GM18519 (cell line): Measurements from ENCODE around the gene RAB25.
"Not testable (repeated sequence)": the region's sequence is repeated elsewhere in the genome, so short reads cannot be mapped to it uniquely, and the experiment has no call there.

Experiments used
- ATAC-seq: cut with Tn5 transposase; IDR thresholded peaks from one replicate; pipeline ENCODE4 v1.9.1; 2021; ENCODE audit warnings: mild to moderate bottlenecking, moderate library complexity; ENCODE audit not compliant: unreplicated experiment, low FRiP score

The RAB25 gene

DNA sequence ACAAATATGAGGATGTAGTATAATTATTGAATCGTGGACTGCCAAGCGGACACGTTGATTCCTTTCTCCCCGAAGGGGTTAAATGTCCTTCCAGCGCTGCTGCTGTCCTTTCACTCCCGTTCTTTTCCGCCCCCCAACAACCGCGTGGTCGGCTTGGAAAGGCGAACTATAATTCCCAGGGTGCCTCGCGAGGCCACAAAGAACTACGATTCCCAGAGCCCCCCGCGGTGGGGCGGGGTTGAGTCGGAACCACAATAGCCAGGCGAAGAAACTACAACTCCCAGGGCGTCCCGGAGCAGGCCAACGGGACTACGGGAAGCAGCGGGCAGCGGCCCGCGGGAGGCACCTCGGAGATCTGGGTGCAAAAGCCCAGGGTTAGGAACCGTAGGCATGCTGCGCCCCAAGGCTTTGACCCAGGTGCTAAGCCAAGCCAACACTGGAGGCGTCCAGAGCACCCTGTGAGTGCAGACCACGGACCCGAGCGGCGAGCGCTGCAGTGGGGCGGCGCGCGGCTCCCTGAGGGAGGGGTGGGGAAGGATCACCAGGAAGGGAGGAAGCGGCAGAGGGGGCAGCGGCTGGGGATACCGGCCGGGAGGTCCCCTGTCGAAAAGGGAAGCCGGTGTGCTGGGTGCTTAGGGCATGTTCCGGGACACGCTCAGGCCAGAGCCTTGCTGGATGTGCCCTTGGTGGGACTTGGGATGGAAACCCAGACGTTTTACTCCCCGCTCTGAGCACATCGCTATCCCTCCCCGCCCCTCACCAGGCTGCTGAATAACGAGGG, 6.3 kb upstream of the RAB25 start, which contains the start of gene LAMTOR2:
Gene LAMTOR2 (plus strand): TSS at position 283 of the 781 bp plus-strand sequence. CDS start 108 bp downstream, at position 391.
- peak; percentile 67 for ATAC-seq

DNA sequence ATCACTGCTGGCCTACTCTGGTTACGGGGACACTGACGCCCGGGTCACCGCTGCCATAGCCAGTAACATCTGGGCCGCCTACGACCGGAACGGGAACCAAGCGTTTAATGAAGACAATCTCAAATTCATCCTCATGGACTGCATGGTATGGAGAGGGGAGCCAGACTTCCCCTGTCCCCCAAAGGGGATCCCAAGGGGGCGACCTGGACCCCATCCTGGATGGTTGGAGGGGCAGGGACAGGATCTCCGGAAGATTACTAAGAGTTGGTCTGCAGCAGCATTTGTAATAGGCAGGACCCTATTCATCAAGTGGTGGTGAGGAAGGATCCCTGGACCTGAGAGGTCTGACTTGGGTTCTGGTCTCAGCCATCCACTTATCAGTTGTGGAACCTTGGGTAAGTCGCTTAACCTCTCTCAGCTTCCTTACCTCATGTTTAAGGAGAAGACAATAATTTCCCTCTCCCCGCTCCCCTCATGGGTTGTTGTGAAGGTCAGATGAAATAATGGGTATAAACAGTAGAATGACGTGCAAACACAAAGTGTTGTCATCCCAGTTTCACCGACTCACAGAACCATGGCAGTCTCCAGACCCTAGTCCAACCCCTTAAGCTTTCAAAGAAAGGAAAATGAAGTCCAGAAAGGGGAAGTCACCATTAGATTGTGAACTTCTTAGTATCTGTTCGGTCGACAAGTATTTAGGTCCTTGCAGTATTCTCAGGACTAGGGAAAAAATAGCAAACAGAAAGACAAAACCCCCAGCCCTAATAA, 5.5 kb upstream of the RAB25 start:
- ATAC-seq = no peak

DNA sequence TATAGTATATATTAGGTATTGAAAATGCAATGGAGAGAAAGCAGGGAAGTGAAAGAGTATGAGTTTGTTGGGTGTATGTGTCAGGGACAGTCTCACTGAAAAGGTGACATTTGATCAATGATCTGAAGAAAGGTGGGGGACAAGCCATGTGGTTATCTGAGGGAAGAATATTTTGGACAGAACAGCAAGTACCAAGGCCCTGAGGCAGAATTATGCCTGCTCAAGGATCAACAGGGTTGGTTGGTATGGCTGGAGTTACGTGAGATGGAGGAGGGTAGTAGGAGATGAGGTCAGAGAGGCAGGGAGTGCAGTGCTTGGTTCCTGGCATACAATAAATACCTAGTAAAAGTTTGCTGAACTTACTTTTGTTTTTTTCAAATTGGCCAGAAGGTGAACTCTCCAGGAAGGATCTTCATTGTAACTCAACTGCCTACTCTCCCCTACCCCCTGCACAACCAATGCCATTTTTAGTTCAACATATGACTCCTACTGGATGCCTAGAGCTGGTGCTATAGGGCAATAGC, 4.6 kb upstream of the RAB25 start:
- ATAC-seq = no peak

DNA sequence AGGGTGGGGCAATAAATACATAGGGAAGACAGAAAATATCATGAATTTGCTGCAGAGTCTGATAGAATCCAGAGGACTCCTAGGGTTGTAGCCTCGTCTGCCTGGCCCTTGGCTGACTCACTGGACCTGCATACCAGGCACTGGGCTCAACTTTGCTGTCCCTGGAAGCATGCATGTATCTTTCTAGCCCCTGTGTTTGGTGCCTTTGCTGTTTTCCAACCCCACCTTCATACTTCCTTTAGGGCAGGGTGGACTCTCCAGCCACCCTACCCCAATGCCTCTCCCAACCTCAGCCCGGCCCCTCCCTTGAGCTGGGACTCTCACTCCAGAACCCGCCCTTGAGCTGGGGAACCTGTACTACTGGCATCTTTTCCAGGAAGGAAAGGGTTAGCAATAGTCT, 1.2 kb downstream of the RAB25 start:
- ATAC-seq = no peak

DNA sequence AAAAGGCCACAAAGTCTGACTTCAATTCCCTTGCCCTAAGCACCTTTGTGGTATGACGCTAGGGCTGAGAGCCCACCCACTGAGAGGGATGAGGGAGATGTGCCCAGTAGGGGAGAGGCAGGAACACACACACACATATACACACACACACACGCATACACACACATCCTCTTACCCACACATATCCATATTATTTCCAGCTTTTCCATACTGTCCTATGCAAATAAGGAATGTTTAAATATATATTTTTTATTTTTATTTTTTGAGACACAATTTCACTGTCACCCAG, 3.0 kb downstream of the RAB25 start:
- ATAC-seq = no peak

GRCh38 chr1:156064615-156065014, 3.7 kb downstream of the RAB25 start:
- no peak for ATAC-seq

GRCh38 chr1:156065212-156065611, 4.3 kb downstream of the RAB25 start:
- no peak for ATAC-seq

DNA sequence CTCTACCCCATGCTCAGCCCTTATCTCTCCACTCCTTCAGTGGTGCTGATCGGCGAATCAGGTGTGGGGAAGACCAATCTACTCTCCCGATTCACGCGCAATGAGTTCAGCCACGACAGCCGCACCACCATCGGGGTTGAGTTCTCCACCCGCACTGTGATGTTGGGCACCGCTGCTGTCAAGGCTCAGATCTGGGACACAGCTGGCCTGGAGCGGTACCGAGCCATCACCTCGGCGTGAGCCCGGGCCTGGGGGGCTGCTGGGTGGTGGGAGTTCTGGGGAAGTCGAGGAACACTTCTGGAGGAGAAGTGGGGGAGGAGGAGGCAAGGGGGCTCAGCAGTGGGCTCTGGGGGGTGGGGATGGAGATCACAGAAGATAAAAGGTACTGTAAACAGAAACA, 4.9 kb downstream of the RAB25 start:
- ATAC-seq = no peak

DNA sequence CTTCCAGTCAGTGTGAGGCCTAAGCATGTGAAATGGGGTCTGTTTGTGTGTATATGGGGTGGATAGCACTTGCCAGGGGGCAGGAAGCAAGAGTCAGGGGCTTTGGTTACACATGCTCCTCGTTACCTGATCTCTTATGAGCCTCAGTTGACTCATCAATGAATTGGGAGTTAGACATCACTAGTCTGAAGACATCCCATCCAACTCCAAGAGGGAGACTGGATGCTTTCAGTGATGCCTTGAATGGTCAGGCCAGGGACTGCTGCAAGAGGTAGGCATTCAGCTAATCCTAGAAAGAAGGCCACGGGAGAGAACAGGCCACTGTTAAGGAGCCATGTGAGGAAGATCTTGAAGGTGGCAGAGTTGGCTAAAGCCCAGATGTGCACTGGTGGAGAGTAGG, 6.3 kb downstream of the RAB25 start:
- ATAC-seq = no peak

DNA sequence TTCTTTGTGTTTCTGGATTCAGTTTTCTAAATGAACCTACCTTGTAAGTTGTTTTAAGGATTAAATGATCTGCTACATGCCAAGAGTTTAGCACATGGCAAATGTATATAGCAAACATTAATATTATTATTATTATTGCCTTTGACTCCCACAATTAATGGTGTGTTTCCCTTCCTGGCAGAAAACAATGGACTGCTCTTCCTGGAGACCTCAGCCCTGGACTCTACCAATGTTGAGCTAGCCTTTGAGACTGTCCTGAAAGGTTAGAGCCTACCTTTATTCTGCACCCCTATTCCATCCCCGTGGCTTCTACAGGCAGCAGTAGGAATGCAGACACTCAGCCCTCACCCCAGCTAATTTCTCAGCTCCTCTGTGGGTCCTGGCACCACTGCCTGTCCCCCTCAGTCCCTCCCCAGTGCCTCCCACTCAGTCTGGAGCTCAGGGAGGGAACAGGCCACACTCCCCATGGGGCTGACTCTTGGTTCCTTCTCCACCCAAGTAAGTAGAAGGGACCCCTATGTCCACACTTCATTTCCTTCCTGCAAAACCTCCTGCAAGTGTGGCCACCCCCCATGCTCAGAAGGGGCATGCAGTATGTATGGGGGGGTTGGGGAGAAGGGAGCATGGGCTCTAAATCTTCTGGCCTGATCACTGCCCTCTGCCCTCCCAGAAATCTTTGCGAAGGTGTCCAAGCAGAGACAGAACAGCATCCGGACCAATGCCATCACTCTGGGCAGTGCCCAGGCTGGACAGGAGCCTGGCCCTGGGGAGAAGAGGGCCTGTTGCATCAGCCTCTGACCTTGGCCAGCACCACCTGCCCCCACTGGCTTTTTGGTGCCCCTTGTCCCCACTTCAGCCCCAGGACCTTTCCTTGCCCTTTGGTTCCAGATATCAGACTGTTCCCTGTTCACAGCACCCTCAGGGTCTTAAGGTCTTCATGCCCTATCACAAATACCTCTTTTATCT, 8.8 kb downstream of the RAB25 start:
- no peak for ATAC-seq

DNA sequence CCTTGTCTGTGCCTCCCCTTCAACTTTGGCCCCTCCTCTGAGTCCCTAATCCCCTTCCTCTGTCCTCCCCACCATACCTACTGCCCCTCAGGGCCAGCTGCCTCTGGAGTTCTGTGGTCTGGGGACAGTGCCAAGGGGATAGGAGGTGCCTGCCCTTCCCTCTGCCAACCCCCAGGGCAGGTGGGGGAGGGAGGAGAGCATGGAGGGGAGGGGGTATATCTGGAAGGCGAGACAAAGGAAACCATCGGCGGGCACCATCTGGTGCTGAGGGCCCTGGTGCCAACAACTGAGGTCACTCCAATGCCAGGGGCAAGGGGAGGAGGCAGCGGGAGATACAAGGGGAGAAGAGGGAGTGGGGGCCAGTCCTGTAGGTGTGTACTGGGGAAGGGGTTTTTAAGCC, 9.6 kb downstream of the RAB25 start:
- no peak for ATAC-seq

DNA sequence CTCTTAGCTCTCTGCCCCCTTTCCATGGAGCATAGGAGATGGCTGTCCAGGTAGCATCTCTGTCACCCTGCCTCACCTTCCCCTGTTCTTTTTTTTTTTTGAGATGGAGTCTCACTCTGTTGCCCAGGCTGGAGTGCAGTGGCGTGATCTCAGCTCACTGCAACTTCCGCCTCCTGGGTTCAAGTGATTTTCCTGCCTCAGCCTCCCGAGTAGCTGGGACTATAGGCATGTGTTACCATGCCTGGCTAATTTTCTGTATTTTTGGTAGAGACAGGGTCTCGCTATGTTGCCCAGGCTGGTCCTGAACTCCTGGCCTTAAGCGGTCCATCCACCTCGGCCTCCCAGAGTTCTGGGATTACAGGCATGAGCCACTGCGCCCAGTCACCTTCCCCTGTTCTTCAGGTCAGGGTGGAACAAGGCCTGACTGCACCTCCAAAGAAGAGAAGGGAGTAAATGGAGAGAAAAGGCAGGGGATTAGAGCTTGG, 10.4 kb downstream of the RAB25 start:
- not testable (repeated sequence) for ATAC-seq

GRCh38 chr1:156072251-156072650, 11.3 kb downstream of the RAB25 start:
- no peak for ATAC-seq

- ATAC-seq = no peak
Observed at GRCh38 chr1:156073110-156073687, 12.2 kb downstream of the RAB25 start.

DNA sequence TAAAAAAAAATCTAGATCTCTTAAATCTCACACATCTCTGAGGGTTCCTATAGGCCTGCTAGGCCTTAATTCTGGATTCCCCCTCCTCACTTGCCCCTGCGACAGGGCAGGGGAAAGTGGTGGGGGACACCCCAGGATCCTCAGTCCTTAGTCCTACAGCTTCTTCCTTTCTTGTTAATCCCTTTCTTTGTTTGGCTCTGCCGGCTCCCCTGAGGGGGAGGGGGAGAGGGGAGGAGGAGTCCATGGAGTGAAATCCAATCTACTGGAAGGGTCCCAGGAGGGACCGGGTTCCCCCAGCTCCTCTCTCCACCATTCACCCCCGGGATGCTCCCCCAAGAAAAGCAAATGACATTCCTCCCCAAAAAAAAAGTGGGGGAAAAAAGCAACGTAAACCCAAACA, 12.8 kb downstream of the RAB25 start:
- no peak for ATAC-seq

DNA sequence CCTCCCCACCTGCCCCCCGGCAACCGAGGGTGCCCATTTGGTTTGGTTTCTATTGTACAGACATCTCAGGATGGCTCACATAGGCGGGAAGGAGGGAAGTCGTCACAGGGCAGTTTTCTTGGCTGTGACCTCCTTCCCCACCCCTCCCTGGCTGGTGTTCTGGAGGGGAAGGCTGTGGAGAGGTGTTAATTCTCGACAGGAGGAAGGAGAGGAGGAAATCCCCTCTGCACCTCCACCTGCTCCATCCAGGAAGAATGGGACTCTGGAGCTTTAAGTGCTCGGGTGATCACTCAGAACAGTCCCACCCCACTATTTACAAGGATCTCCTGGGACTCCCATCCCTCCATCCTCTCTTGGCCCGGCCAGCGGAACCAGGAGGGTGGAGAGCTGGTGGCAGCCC, 13.7 kb downstream of the RAB25 start:
- ATAC-seq = no peak

DNA sequence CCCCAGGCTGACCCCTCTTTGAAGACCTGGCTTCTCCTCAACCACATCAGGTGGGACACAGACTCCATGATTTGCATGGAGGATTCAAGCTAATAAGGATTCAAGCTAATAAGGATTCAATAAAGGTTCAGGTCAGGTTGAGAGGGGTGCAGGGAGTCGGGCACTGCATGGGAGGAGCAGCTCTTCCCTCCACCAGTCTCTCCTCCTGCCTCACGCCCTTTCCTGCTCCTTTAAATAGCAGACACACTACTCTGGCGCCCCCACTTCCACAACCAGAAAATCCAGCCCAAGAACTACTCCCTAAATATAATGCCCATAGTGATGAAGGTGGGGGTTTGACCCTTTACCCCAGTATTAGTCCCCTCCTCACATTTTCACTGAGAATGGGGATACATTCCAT, 14.2 kb downstream of the RAB25 start:
- no peak for ATAC-seq

GRCh38 chr1:156075775-156076204, 14.8 kb downstream of the RAB25 start:
- no peak for ATAC-seq

GRCh38 chr1:156076609-156077429, 15.9 kb downstream of the RAB25 start:
- ATAC-seq = no peak
